BE2C (cell line): ENCODE results near the gene OPN4.

Experiments
- DNase-seq: peaks from one replicate; pipeline ENCODE4 v3.0.0-alpha.2; 2020
- H3K27me3 ChIP-seq: fragments of 250-450 bp; sonication (Bioruptor Pico); 2 replicates; pipeline ENCODE4 v1.5.1; 2020; ENCODE audit warnings: mild to moderate bottlenecking
- H3K36me3 ChIP-seq: fragments of 250-450 bp; sonication (Bioruptor Pico); 2 replicates; pipeline ENCODE4 v1.5.1; 2020; ENCODE audit warnings: mild to moderate bottlenecking
- H3K4me1 ChIP-seq: fragments of 250-450 bp; sonication (Bioruptor Pico); 2 replicates; pipeline ENCODE4 v1.5.1; 2020
- H3K4me3 ChIP-seq: 2 replicates; pipeline ENCODE4 v1.5.1; 2011; ENCODE audit warnings: low read depth, low read length
- H3K9me3 ChIP-seq: fragments of 250-450 bp; sonication (Bioruptor Pico); 2 replicates; pipeline ENCODE4 v1.5.1; 2020
- CTCF ChIP-seq: IDR thresholded peaks from 2 replicates; pipeline ENCODE4 v1.5.1; 2012; ENCODE audit warnings: mild to moderate bottlenecking, low read depth, low read length

OPN4 gene

GRCh38 chr10:86684331-86685097 is 30.2 kb downstream of the OPN4 start:
- peak; percentile 76 for DNase-seq
- peaks cover 21% of the 10 kb centered on the region for H3K4me1 ChIP-seq
- TF ChIP-seq CTCF: peak; percentile 72
- peaks cover 19% of the 10 kb centered on the region for H3K36me3 ChIP-seq
- H3K4me3 ChIP-seq: no peak overlapping the region
- no peaks in the 10 kb centered on the region for H3K27me3 ChIP-seq
- no peaks in the 10 kb centered on the region for H3K9me3 ChIP-seq

GRCh38 chr10:86685416-86685815 is 31.1 kb downstream of the OPN4 start:
- Histone ChIP-seq H3K4me3 (no peak overlapping the region), H3K4me1 (peaks cover 21% of the 10 kb centered on the region), H3K36me3 (peaks cover 17% of the 10 kb centered on the region), H3K9me3 (no peaks in the 10 kb centered on the region), H3K27me3 (no peaks in the 10 kb centered on the region)
- no peak for TF ChIP-seq CTCF
- DNase-seq: no peak

GRCh38 chr10:86685893-86686632 is 31.7 kb downstream of the OPN4 start:
- H3K4me1 ChIP-seq: peaks cover 15% of the 10 kb centered on the region
- H3K27me3 ChIP-seq: no peaks in the 10 kb centered on the region
- DNase-seq: no peak
- H3K9me3 ChIP-seq: no peaks in the 10 kb centered on the region
- H3K36me3 ChIP-seq: peaks cover 11% of the 10 kb centered on the region
- no peak overlapping the region for H3K4me3 ChIP-seq
- no peak for TF ChIP-seq CTCF

- Histone ChIP-seq H3K4me1 (peaks cover 10% of the 10 kb centered on the region), H3K27me3 (no peaks in the 10 kb centered on the region), H3K9me3 (no peaks in the 10 kb centered on the region), H3K36me3 (peaks cover 4% of the 10 kb centered on the region; the same call in 1 of the 2 replicates), H3K4me3 (no peak overlapping the region)
- no peak for DNase-seq
- no peak for TF ChIP-seq CTCF
Measured at GRCh38 chr10:86686972-86687371, 32.6 kb downstream of the OPN4 start.

GRCh38 chr10:86687750-86688149 is 33.4 kb downstream of the OPN4 start:
- no peaks in the 10 kb centered on the region for H3K9me3 ChIP-seq
- H3K4me3 ChIP-seq: no peak overlapping the region
- peaks cover 7% of the 10 kb centered on the region for H3K4me1 ChIP-seq
- no peaks in the 10 kb centered on the region; the same call in 1 of the 2 replicates for H3K36me3 ChIP-seq
- DNase-seq: no peak
- H3K27me3 ChIP-seq: no peaks in the 10 kb centered on the region
- TF ChIP-seq CTCF: no peak
